ENCODE results near the gene CCL21.

The CCL21 gene

GRCh38 chr9:34669809-34670562, 40.0 kb downstream of the CCL21 start:
- DNase-seq (ENCODE audit: low spot score) = no peak

GRCh38 chr9:34665381-34666250, 44.3 kb downstream of the CCL21 start:
- DNase-seq (ENCODE audit: low spot score) = peak; percentile 96

GRCh38 chr9:34665067-34665380, 44.9 kb downstream of the CCL21 start:
- no peak for DNase-seq (ENCODE audit: low spot score)

GRCh38 chr9:34664281-34665066, 45.5 kb downstream of the CCL21 start:
- DNase-seq (ENCODE audit: low spot score) = peak; percentile 88

- DNase-seq (ENCODE audit: low spot score) = no peak
Observed at GRCh38 chr9:34663303-34663605, 46.7 kb downstream of the CCL21 start.

GRCh38 chr9:34662526-34663302, 47.2 kb downstream of the CCL21 start, which contains the start of gene CCL27:
Gene CCL27, minus strand, starts transcription at chr9:34662657. Its CDS starts 24 bp downstream, at chr9:34662633.
- DNase-seq (ENCODE audit: low spot score) = no peak

GRCh38 chr9:34659592-34660253, 50.2 kb downstream of the CCL21 start:
- no peak for DNase-seq (ENCODE audit: low spot score)

Measured in NAMALWA (cell line).